Activated CD4-positive, alpha-beta T cell treated with anti-CD3 and anti-CD28 coated beads, Interleukin-2, amount 50 U/mL, for 48 hours (primary cell): ENCODE data around the gene RAD21L1.

ENCODE experiments used
- DNase-seq, 2 experiments: peaks; one replicate each; pipeline ENCODE4 v3.0.0-alpha.2; 2020

Gene RAD21L1

GRCh38 chr20:1225783-1226654, at the start of gene RAD21L1:
TSS of gene RAD21L1 (plus strand) at chr20:1226044. CDS start at chr20:1228454, 2,410 bp downstream.
- peak; percentile 77 to 80 for DNase-seq

GRCh38 chr20:1177680-1178079, 48.2 kb upstream of the RAD21L1 start:
- no peak for DNase-seq

- no peak for DNase-seq
Observed at GRCh38 chr20:1178103-1178502, 47.7 kb upstream of the RAD21L1 start.

GRCh38 chr20:1178623-1179022, 47.2 kb upstream of the RAD21L1 start:
- DNase-seq = no peak

GRCh38 chr20:1180949-1181348, 44.9 kb upstream of the RAD21L1 start:
- DNase-seq = no peak

- DNase-seq = no peak
Observed at GRCh38 chr20:1182106-1182505, 43.7 kb upstream of the RAD21L1 start.

- no peak for DNase-seq
Observed at GRCh38 chr20:1183153-1183552, 42.7 kb upstream of the RAD21L1 start.

- no peak for DNase-seq
Observed at GRCh38 chr20:1184260-1184637, 41.6 kb upstream of the RAD21L1 start.

- DNase-seq = peak in 1 of 2 experiments; percentile 12
Observed at GRCh38 chr20:1184638-1185315, 41.1 kb upstream of the RAD21L1 start, which contains the start of gene TMEM74B. TSS of gene TMEM74B (minus strand) at chr20:1184981. CDS start at chr20:1183801, 1,180 bp downstream.

GRCh38 chr20:1185316-1185741, 40.5 kb upstream of the RAD21L1 start:
- DNase-seq = peak; percentile 11 to 12

GRCh38 chr20:1185790-1186334, 40.0 kb upstream of the RAD21L1 start:
- DNase-seq = peak; percentile 57 to 68

- DNase-seq = no peak
Observed at GRCh38 chr20:1186367-1186991, 39.4 kb upstream of the RAD21L1 start.

GRCh38 chr20:1187605-1188171, 38.2 kb upstream of the RAD21L1 start:
- DNase-seq = no peak

GRCh38 chr20:1188347-1188746, 37.5 kb upstream of the RAD21L1 start:
- no peak for DNase-seq

GRCh38 chr20:1189827-1190226, 36.0 kb upstream of the RAD21L1 start:
- DNase-seq = no peak

GRCh38 chr20:1190847-1191246, 35.0 kb upstream of the RAD21L1 start:
- no peak for DNase-seq

GRCh38 chr20:1191299-1191698, 34.5 kb upstream of the RAD21L1 start:
- no peak for DNase-seq

GRCh38 chr20:1195226-1195625, 30.6 kb upstream of the RAD21L1 start:
- DNase-seq = no peak

GRCh38 chr20:1196634-1197033, 29.2 kb upstream of the RAD21L1 start:
- DNase-seq = no peak

GRCh38 chr20:1197801-1198200, 28.0 kb upstream of the RAD21L1 start:
- DNase-seq = no peak

GRCh38 chr20:1198751-1199150, 27.1 kb upstream of the RAD21L1 start:
- no peak for DNase-seq

- DNase-seq = no peak
Observed at GRCh38 chr20:1199212-1199873, 26.5 kb upstream of the RAD21L1 start.
